ENCODE data around the gene TBRG1. TPM values are rescaled to one million over a fixed set of nuclear protein-coding genes. Genes with fewer than 3 reads are reported as not detected.

The TBRG1 gene
- total and polyA plus RNA-seq, 4 donors: 13.4 to 32.4 (median 16.5) TPM

GRCh38 chr11:124673333-124674167 lies 50.9 kb downstream of the TBRG1 start, which contains the start of the genes SIAE and SPA17:
Gene SIAE (minus strand): TSS chr11:124673739. CDS start chr11:124673708, 31 bp downstream.
Gene SPA17 (plus strand): TSS chr11:124673904. CDS start chr11:124675265, 1,361 bp downstream.
- no peaks in the 10 kb centered on the region for H3K36me3 ChIP-seq (ENCODE audit: control insufficient read depth in 4 of 4, insufficient read depth in 3 of 4, low read depth in 1 of 4, low read length in 3 of 4)
- peak; percentile 91 for DNase-seq (ENCODE audit: low spot score)
- H3K9me3 ChIP-seq (ENCODE audit: control insufficient read depth in 4 of 4, low read length in 3 of 4): no peaks in the 10 kb centered on the region
- H3K4me3 ChIP-seq (ENCODE audit: low read depth in 1 of 3, low read length in 3 of 3): peak within 1 kb of the TSS; percentile 76 to 96 (median 82)
- H3K27me3 ChIP-seq (ENCODE audit: control insufficient read depth in 4 of 4, insufficient read depth in 4 of 4, low read length in 3 of 4): no peaks in the 10 kb centered on the region
- TF ChIP-seq ZBTB33 (IDR thresholded peaks at IDR 0.05) (peak; percentile 97), TAF1 (conservative IDR thresholded peaks at IDR 0.05) (peak; percentile 32), RXRA (IDR thresholded peaks at IDR 0.05) (peak; percentile 90 to 92), MAX (IDR thresholded peaks at IDR 0.05) (peak; percentile 79), NR2F2 (IDR thresholded peaks at IDR 0.05) (peak; percentile 82), YY1 (IDR thresholded peaks at IDR 0.05) (peak; percentile 81), GABPA (IDR thresholded peaks at IDR 0.05 in 1 of 2, conservative IDR thresholded peaks at IDR 0.05 in 1 of 2) (peak; percentile 48 to 85), CTCF (IDR thresholded peaks at IDR 0.05; ENCODE audit: low read depth, low read length, missing input control) (no peak), RAD21 (IDR thresholded peaks at IDR 0.05) (peak; percentile 43 to 56), FOXA1 (IDR thresholded peaks at IDR 0.05) (no peak), HNF4A (conservative IDR thresholded peaks at IDR 0.05) (peak in 1 of 2 donors; percentile 47), SP1 (IDR thresholded peaks at IDR 0.05) (peak; percentile 76), FOXA2 (IDR thresholded peaks at IDR 0.05) (no peak), JUND (IDR thresholded peaks at IDR 0.05) (no peak), ATF3 (IDR thresholded peaks at IDR 0.05) (no peak), REST (IDR thresholded peaks at IDR 0.05) (peak; percentile 75), HNF4G (IDR thresholded peaks at IDR 0.05) (no peak), EGR1 (IDR thresholded peaks at IDR 0.05; ENCODE audit: low read depth in 2 of 2) (peak; percentile 76 to 90)
- peak within 1 kb of the TSS; percentile 30 to 43 for H3K9ac ChIP-seq (ENCODE audit: low read depth in 1 of 2, low read length in 2 of 2)
- H3K4me1 ChIP-seq (ENCODE audit: control insufficient read depth in 4 of 4, insufficient read depth in 4 of 4, low read length in 3 of 4): peaks cover 7 to 21% (median 11%) of the 10 kb centered on the region in 4 donors
- H3K27ac ChIP-seq (ENCODE audit: low read depth in 1 of 2, low read length in 2 of 2): peak within 1 kb of the TSS; percentile 55 to 72
- under 1% methylated on average over 58 of the region's 58 CpGs for WGBS
